ENCODE data around the gene TMEM89. TPM values are rescaled to one million over a fixed set of nuclear protein-coding genes. Genes with fewer than 3 reads are reported as not detected.
A peak's percentile ranks its signal among the peaks of the same experiment; 100 is the strongest.

The TMEM89 gene
- total RNA-seq, 4 donors from 2014 or later: not detected

GRCh38 chr3:48614044-48614443, 7.5 kb downstream of the TMEM89 start:
- ATAC-seq (ENCODE audit: low FRiP score): no peak
- DNase-seq (ENCODE audit: low spot score): no peak
- no peak for TF ChIP-seq CTCF (IDR thresholded peaks at IDR 0.05)

- DNase-seq (ENCODE audit: low spot score) (no peak), ATAC-seq (ENCODE audit: low FRiP score) (no peak)
- TF ChIP-seq CTCF (IDR thresholded peaks at IDR 0.05): no peak
Measured at GRCh38 chr3:48612309-48612708, 9.3 kb downstream of the TMEM89 start.

- ATAC-seq (ENCODE audit: low FRiP score) (peak; percentile 100), DNase-seq (ENCODE audit: low spot score) (peak; percentile 52)
- peak in 1 of 3 donors; percentile 34 for TF ChIP-seq CTCF (IDR thresholded peaks at IDR 0.05)
Measured at GRCh38 chr3:48609088-48610005, 12.2 kb downstream of the TMEM89 start, which contains the start of gene UQCRC1. UQCRC1 (minus strand) TSS chr3:48609646; CDS start chr3:48609620, 26 bp downstream.

- ATAC-seq (ENCODE audit: low FRiP score) (no peak), DNase-seq (ENCODE audit: low spot score) (no peak)
- TF ChIP-seq CTCF (IDR thresholded peaks at IDR 0.05): no peak
Measured at GRCh38 chr3:48607519-48607918, 14.1 kb downstream of the TMEM89 start.

GRCh38 chr3:48601622-48601994, 20.0 kb downstream of the TMEM89 start:
- DNase-seq (ENCODE audit: low spot score) (no peak), ATAC-seq (ENCODE audit: low FRiP score) (no peak)
- no peak for TF ChIP-seq CTCF (IDR thresholded peaks at IDR 0.05)

GRCh38 chr3:48600711-48601621, 20.6 kb downstream of the TMEM89 start:
- ATAC-seq (ENCODE audit: low FRiP score) (no peak), DNase-seq (ENCODE audit: low spot score) (no peak)
- TF ChIP-seq CTCF (IDR thresholded peaks at IDR 0.05): no peak
